DOHH2 (cell line): Measurements from ENCODE around the gene PPP1R1B.

Experiments
- H3F3A ChIP-seq: fragments of 200-600 bp; sonication (generic), shearing (Covaris generic); 2 replicates; pipeline ENCODE4 v1.6.0; 2016; ENCODE audit warnings: antibody characterized with exemption, mild to moderate bottlenecking; ENCODE audit not compliant: control insufficient read depth, insufficient read depth
- H3K27ac ChIP-seq: fragments of 200-600 bp; sonication (generic); 2 replicates; pipeline ENCODE4 v1.5.1; 2014; ENCODE audit warnings: low read depth, mild to moderate bottlenecking, low read length, moderate library complexity
- H3K27me3 ChIP-seq: fragments of 200-600 bp; sonication (generic); 2 replicates; pipeline ENCODE4 v1.6.1; 2014; ENCODE audit warnings: mild to moderate bottlenecking, low read length, mixed read lengths; ENCODE audit not compliant: control insufficient read depth
- H3K36me3 ChIP-seq: fragments of 200-600 bp; sonication (generic); 2 replicates; pipeline ENCODE4 v1.6.1; 2014; ENCODE audit warnings: mild to moderate bottlenecking, low read length, moderate library complexity, mixed read lengths; ENCODE audit not compliant: control insufficient read depth
- H3K4me1 ChIP-seq: fragments of 200-600 bp; sonication (generic); 2 replicates; pipeline ENCODE4 v1.6.1; 2014; ENCODE audit warnings: mild to moderate bottlenecking, low read length, mixed read lengths; ENCODE audit not compliant: control insufficient read depth
- H3K4me2 ChIP-seq: fragments of 200-600 bp; sonication (generic); 2 replicates; pipeline ENCODE4 v1.6.0; 2014; ENCODE audit warnings: mild to moderate bottlenecking, low read length, moderate library complexity
- H3K4me3 ChIP-seq: fragments of 200-600 bp; sonication (generic); 2 replicates; pipeline ENCODE4 v1.5.1; 2014; ENCODE audit warnings: mild to moderate bottlenecking, low read length, mixed read lengths
- H3K79me2 ChIP-seq: fragments of 200-600 bp; sonication (generic); 2 replicates; pipeline ENCODE4 v1.6.1; 2014; ENCODE audit warnings: mild to moderate bottlenecking, low read length, mixed read lengths; ENCODE audit not compliant: control insufficient read depth
- H3K9me2 ChIP-seq: fragments of 200-600 bp; sonication (generic); replicated peaks from 2 replicates; pipeline ENCODE4 v1.6.1; 2014; ENCODE audit warnings: mild to moderate bottlenecking, low read length, mixed read lengths; ENCODE audit not compliant: control insufficient read depth
- H3K9me3 ChIP-seq: fragments of 200-600 bp; sonication (generic); 2 replicates; pipeline ENCODE4 v1.6.1; 2014; ENCODE audit warnings: antibody characterized with exemption, low read length, mixed read lengths; ENCODE audit not compliant: control insufficient read depth, insufficient read depth
- H4K20me1 ChIP-seq: fragments of 200-600 bp; sonication (generic); 2 replicates; pipeline ENCODE4 v1.6.0; 2014; ENCODE audit warnings: low read depth, mild to moderate bottlenecking, antibody characterized with exemption, low read length, moderate library complexity; ENCODE audit not compliant: control insufficient read depth, insufficient read depth
- EZH2phosphoT487 ChIP-seq: fragments of 200-600 bp; sonication (generic); IDR thresholded peaks from 2 replicates; pipeline ENCODE4 v1.6.1; 2017; ENCODE audit warnings: borderline replicate concordance, mild to moderate bottlenecking, antibody characterized with exemption, low read length, moderate library complexity, mixed read lengths
- TF ChIP-seq, protein P1 (sequence below): fragments of 200-600 bp; sonication (generic); IDR thresholded peaks from one replicate; pipeline ENCODE4 v1.5.1; 2014; ENCODE audit warnings: antibody characterized with exemption, mild to moderate bottlenecking, low read depth, low read length; ENCODE audit not compliant: poor library complexity, severe bottlenecking

PPP1R1B gene

GRCh38 chr17:39617100-39617445 is 9.7 kb upstream of the PPP1R1B start:
- Histone ChIP-seq H3K4me2 (peak overlapping the region; percentile 69), H3K9me2 (no peaks in the 10 kb centered on the region), H3K36me3 (no peaks in the 10 kb centered on the region), H3K9me3 (no peaks in the 10 kb centered on the region), H3K4me3 (peak overlapping the region; percentile 68), H3K79me2 (no peaks in the 10 kb centered on the region), H4K20me1 (no peaks in the 10 kb centered on the region), H3K4me1 (peaks cover 20% of the 10 kb centered on the region), H3F3A (peaks cover 15% of the 10 kb centered on the region), H3K27ac (no peak overlapping the region), H3K27me3 (0 out of 2 replicates have a peak, but pooled peaks cover 3% of the 10 kb centered on the region)
- TF ChIP-seq, protein P1, sequence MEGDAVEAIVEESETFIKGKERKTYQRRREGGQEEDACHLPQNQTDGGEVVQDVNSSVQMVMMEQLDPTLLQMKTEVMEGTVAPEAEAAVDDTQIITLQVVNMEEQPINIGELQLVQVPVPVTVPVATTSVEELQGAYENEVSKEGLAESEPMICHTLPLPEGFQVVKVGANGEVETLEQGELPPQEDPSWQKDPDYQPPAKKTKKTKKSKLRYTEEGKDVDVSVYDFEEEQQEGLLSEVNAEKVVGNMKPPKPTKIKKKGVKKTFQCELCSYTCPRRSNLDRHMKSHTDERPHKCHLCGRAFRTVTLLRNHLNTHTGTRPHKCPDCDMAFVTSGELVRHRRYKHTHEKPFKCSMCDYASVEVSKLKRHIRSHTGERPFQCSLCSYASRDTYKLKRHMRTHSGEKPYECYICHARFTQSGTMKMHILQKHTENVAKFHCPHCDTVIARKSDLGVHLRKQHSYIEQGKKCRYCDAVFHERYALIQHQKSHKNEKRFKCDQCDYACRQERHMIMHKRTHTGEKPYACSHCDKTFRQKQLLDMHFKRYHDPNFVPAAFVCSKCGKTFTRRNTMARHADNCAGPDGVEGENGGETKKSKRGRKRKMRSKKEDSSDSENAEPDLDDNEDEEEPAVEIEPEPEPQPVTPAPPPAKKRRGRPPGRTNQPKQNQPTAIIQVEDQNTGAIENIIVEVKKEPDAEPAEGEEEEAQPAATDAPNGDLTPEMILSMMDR, result no peak
- TF ChIP-seq EZH2phosphoT487, result no peak

DNA sequence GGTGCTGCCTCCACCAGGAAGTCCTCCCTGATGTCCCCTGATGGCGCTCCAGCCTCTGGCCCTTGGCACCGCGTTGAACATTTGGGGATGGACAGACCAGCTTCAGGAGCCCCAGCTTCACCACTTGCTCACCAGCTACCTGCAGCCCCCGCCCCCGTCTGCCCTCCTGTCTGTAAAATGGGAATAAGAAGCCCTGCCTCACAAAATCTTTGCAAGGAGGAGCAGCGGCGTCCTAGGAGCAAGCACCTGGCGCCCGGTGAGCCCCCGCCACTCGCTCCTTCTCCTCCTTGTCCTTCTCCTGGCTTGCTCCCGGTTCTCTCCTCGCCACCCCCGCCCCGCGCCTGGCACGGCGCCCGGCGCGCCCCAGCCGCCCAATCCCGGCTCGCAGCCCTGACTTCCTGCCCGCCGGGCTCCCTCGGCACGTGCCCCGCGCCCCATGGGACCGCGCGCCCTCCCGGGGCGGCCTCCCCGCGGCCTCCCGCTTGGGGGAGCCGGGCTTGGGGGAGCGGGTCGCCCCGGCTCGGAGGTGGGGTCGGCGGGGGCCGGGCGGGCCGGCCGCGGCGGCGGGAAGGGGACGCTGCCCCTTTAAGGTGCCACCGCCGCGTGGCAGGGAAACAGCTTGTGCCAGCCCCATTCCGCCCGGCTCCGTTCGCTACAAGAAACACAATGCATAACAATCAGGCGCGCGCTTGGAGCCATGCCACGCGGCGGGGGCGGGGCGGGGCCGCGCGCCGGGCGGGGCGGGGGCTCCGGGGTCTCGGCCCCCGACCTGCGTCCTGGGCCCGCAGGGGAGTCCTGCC is 9.1 kb upstream of the PPP1R1B start:
- Histone ChIP-seq H3K36me3 (no peaks in the 10 kb centered on the region), H3K79me2 (no peaks in the 10 kb centered on the region), H3K27ac (no peak overlapping the region), H3F3A (peaks cover 15% of the 10 kb centered on the region), H3K4me3 (peak overlapping the region; percentile 68), H3K4me1 (peaks cover 26% of the 10 kb centered on the region), H3K27me3 (0 out of 2 replicates have a peak, but pooled peaks cover 3% of the 10 kb centered on the region), H3K9me3 (no peaks in the 10 kb centered on the region), H4K20me1 (no peaks in the 10 kb centered on the region), H3K9me2 (no peaks in the 10 kb centered on the region), H3K4me2 (peak overlapping the region; percentile 69)
- TF ChIP-seq EZH2phosphoT487, result no peak
- TF ChIP-seq, protein P1, result no peak

DNA sequence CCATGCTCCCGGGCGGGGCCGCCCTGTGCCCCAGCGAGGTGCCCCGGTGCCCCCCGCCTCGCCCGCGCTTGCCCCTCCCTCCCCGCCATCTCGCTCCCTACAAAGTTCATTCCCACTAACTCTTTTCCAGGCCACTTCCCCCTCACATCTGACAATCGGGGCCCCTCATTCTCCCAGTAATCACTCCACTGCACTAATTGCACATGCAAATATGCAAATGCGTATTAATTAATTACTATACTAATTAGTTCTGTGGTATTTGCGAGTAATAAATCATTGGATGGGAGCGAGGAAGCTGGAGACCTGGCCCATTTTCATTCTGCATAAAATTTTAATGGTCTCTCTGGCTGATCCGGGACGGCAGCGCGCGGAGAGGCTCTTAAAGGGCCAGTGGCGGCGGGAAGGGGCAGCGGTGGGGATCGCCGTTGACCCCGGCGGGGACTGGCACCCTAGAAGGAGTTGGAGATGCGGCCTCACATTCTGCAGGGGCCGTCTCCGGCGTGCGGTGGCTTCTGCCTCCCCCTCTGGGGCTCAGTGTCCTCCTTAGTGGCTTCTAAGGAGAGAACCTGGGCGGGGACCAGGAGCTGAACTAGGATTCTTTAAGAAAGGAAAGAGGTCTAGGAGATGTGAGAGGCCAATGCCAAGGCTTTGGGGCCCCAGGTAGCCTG is 8.4 kb upstream of the PPP1R1B start:
- 0 out of 2 replicates have a peak, but pooled peaks cover 3% of the 10 kb centered on the region for H3K27me3 ChIP-seq

More for the DNA sequence above, 8.4 kb upstream of the PPP1R1B start:
- H3K4me1 ChIP-seq, result peaks cover 33% of the 10 kb centered on the region
- TF ChIP-seq EZH2phosphoT487, result no peak
- TF ChIP-seq, protein P1, result no peak
- H3F3A ChIP-seq, result peaks cover 15% of the 10 kb centered on the region
- peak overlapping the region; percentile 68 for H3K4me3 ChIP-seq
- H3K27ac ChIP-seq, result no peak overlapping the region
- H3K79me2 ChIP-seq, result no peaks in the 10 kb centered on the region
- no peaks in the 10 kb centered on the region for H3K9me2 ChIP-seq
- H4K20me1 ChIP-seq, result no peaks in the 10 kb centered on the region
- no peaks in the 10 kb centered on the region for H3K9me3 ChIP-seq
- H3K4me2 ChIP-seq, result peak overlapping the region; percentile 69
- no peaks in the 10 kb centered on the region for H3K36me3 ChIP-seq
